Left lobe of liver (tissue), 2 donors: ENCODE results near the gene SGCB. TPM values are rescaled to one million over a fixed set of nuclear protein-coding genes. Genes with fewer than 3 reads are reported as not detected.
"Not testable (repeated sequence)": the region's sequence is repeated elsewhere in the genome, so short reads cannot be mapped to it uniquely, and the experiment has no call there.

Experiments
- ATAC-seq: fragments of 200-7000 bp; cut with Tn5 transposase; one replicate; pipeline ENCODE4 v1.9.1; 2020; ENCODE audit warnings: mild to moderate bottlenecking, moderate library complexity
- DNase-seq: peaks from one replicate; pipeline ENCODE4 v3.0.0-alpha.2; 2020; ENCODE audit warnings: low spot score
- total RNA-seq: library from RNA; stranded (reverse); gene quantifications from one replicate; pipeline ENCODE4 v1.2.1, GENCODE V29; 2021
- donor health status: DM: no; HTN: no; CAD: no; lungs with moderate emphysema.
- donor health status: DM: no; HTN: yes; CAD: no.

SGCB gene
- 8.6 TPM for total RNA-seq

- ATAC-seq = peak; percentile 93
These were observed at the start of gene SGCB for GRCh38 chr4:52038103-52038912. SGCB (minus strand) TSS chr4:52038299; CDS start chr4:52038259, 40 bp downstream.

GRCh38 chr4:52086425-52086824 lies 48.3 kb upstream of the SGCB start:
- not testable (repeated sequence) for ATAC-seq, DNase-seq

More at GRCh38 chr4:52038103-52038912, at the start of gene SGCB:
- peak; percentile 63 for DNase-seq

- DNase-seq (no peak), ATAC-seq (no peak)
These were observed 43.1 kb upstream of the SGCB start for GRCh38 chr4:52081216-52081615.

- no peak for ATAC-seq
- DNase-seq = no peak
These were observed 41.6 kb upstream of the SGCB start for GRCh38 chr4:52079659-52080058.

- DNase-seq = no peak
- peak; percentile 32 for ATAC-seq
These were observed 38.6 kb upstream of the SGCB start for GRCh38 chr4:52076731-52077130.

- ATAC-seq (peak; percentile 51), DNase-seq (no peak)
These were observed 33.9 kb upstream of the SGCB start for GRCh38 chr4:52071791-52072546.

GRCh38 chr4:52069571-52069970 lies 31.5 kb upstream of the SGCB start:
- DNase-seq (no peak), ATAC-seq (no peak)

GRCh38 chr4:52059372-52059771 lies 21.3 kb upstream of the SGCB start:
- DNase-seq (no peak), ATAC-seq (peak; percentile 50)

GRCh38 chr4:52058275-52058674 lies 20.2 kb upstream of the SGCB start:
- ATAC-seq = peak; percentile 90

GRCh38 chr4:52057196-52057595 lies 19.1 kb upstream of the SGCB start:
- no peak for ATAC-seq

More at GRCh38 chr4:52058275-52058674, 20.2 kb upstream of the SGCB start:
- DNase-seq = peak; percentile 63

GRCh38 chr4:52054254-52054653 lies 16.2 kb upstream of the SGCB start:
- DNase-seq (no peak), ATAC-seq (no peak)

More at GRCh38 chr4:52057196-52057595, 19.1 kb upstream of the SGCB start:
- DNase-seq = no peak

GRCh38 chr4:52052475-52052780 lies 14.3 kb upstream of the SGCB start:
- DNase-seq (peak; percentile 49), ATAC-seq (peak; percentile 54)

- ATAC-seq = peak; percentile 89
- DNase-seq = peak; percentile 76
These were observed 13.7 kb upstream of the SGCB start for GRCh38 chr4:52051615-52052474.

- DNase-seq = peak; percentile 63
- ATAC-seq = peak; percentile 79
These were observed 13.1 kb upstream of the SGCB start, which contains the start of gene SPATA18 for GRCh38 chr4:52051213-52051614. SPATA18 (plus strand) TSS chr4:52051304; CDS start chr4:52051705, 401 bp downstream.

- ATAC-seq (no peak), DNase-seq (no peak)
These were observed 11.2 kb upstream of the SGCB start for GRCh38 chr4:52049266-52049665.

- ATAC-seq = peak; percentile 66
These were observed 6.9 kb upstream of the SGCB start for GRCh38 chr4:52045028-52045427.

GRCh38 chr4:52037689-52038102 lies 403 bp downstream of the SGCB start:
- DNase-seq (peak; percentile 45), ATAC-seq (peak; percentile 69)

More at GRCh38 chr4:52045028-52045427, 6.9 kb upstream of the SGCB start:
- DNase-seq = no peak

- ATAC-seq = no peak
These were observed 1.1 kb downstream of the SGCB start for GRCh38 chr4:52036886-52037530.

GRCh38 chr4:52035190-52035589 lies 2.9 kb downstream of the SGCB start:
- no peak for DNase-seq

More at GRCh38 chr4:52036886-52037530, 1.1 kb downstream of the SGCB start:
- DNase-seq = no peak

GRCh38 chr4:52032005-52032404 lies 6.1 kb downstream of the SGCB start:
- DNase-seq (no peak), ATAC-seq (no peak)

More at GRCh38 chr4:52035190-52035589, 2.9 kb downstream of the SGCB start:
- no peak for ATAC-seq
